OCI-LY3 (cell line): ENCODE results near the gene SEC16B.

Source experiments
- CTCF ChIP-seq: fragments of 200-600, 300-600 bp; sonication (generic); IDR thresholded peaks from 2 replicates; pipeline ENCODE4 v1.5.1; 2014; ENCODE audit warnings: antibody characterized with exemption, low read length, low read depth
- EZH2phosphoT487 ChIP-seq: fragments of 200-600 bp; shearing (Covaris generic); IDR thresholded peaks from 2 replicates; pipeline ENCODE4 v1.6.1; 2018; ENCODE audit warnings: antibody characterized with exemption, mixed run types, low read depth

GRCh38 chr1:177905686-177906085 is 64.2 kb downstream of the SEC16B start:
- TF ChIP-seq CTCF (no peak), EZH2phosphoT487 (no peak)
